CD4-positive, alpha-beta T cell treated with Interleukin-6 at 100 ng/mL for 8 hours (primary cell): ENCODE measurements around the gene GRM5.

Source experiments
- DNase-seq: peaks from one replicate; pipeline ENCODE4 v3.0.0-alpha.2; 2020; ENCODE audit warnings: mixed read lengths, low spot score

GRM5 gene

DNA sequence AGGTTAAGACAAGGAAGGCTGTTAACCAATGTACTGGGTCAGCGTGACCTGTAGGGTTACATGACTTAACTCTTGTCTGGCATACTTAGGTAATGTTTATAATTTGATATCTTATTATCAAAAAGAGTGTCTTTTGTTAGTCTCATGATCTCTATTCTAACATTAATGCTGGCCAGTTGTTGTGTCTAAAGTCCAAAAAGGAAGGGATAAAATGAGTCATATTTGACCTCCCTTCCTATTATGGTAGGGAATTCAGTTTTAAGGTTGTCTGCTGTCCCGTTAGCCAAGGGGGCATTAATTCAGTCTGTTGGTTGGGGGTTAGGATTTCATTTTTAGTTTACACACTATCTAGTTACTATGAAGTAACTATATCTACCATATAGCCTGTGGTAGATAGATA, 364.0 kb downstream of the GRM5 start:
- no peak for DNase-seq

DNA sequence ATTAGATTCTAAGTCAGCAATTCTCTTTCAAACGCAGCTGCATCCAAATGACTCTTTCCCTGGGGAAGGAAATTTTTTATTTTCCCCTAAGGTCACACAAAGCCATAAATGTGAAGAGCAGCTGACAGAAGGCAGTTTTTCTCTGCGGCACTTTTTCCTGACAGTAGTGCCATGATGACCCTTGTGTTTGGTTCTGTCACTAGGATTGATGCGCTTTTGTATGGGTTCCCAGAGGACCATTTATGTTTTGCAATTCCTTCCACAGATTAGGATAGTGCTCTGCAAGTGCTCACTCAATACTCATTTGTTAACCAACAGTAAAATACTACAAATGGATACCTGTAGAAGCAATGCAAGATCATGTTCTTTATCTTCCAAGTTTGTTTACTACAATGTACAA, 368.6 kb downstream of the GRM5 start:
- DNase-seq = no peak

DNA sequence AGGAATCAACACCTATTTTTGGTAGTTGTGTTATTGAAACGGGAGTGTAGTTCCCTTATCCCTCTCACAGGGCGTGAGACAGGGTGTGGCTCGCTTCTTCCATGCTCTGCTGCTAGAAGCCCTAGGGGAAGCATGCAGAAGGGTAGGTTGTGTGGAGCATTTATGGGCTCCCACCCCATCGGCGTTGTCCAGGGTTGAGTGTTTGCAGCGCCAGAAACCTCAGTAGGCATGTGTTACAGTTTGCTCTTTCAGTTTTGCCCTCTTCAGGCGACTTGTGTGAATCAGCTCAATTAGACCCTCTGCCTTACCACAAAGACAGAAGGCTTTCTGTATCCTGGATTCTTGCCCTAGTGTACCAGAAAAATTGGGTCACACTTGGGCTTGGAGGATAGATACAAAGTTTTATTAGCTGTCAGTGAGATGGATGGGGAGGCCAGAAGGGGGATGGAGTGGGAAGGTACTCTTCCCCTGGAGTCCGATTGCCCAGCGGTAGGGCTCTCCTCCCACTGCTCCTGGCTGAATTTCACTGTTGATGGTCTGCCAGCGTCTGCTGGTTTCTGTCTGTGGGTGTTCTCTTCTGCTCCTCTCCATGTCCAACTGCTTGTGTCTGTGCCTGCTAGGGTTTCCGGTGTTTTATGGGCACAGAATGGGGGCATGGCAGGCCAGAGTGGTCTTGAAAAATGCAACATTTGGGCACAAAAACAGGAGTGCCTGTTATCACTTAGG, 369.9 kb downstream of the GRM5 start:
- DNase-seq = no peak

DNA sequence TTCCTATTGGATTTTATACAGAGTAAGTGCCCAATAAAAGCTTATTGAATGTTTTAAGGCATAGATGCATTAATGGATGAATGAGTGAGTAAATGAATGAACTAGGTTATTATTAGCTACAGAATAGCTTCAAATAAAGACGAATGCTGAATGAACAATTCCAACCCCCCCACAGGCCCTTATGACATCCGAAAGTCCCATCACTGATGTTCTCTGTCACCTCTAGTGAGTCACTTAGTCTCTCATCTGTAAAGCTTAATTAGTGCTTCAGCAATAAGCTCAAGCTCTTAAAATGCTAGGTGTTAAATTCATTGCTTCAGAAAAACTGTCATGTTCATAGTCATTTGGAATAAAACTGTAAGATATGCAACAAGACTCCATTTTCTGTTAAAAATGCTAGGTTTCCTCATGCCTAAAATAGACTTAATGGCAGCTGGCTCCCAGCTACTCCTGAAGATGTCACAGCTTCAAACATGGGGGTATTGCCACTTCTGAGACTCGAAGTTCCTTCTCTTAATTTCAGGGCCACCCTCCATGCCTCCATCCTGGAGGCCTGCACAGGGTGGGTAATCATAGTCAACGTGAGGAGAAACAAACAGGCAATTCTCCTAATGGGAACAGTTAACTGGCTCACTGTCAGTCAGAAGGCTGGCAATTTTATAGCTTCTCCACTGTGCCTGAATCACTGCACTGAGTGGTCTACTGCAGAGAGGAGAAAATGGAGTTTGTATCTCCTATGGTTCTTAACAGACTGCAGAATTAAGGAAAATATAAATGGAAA, 373.3 kb downstream of the GRM5 start:
- no peak for DNase-seq

GRCh38 chr11:88689548-88690240, 376.1 kb downstream of the GRM5 start:
- DNase-seq = peak; percentile 1

GRCh38 chr11:88683024-88683423, 382.8 kb downstream of the GRM5 start:
- no peak for DNase-seq

DNA sequence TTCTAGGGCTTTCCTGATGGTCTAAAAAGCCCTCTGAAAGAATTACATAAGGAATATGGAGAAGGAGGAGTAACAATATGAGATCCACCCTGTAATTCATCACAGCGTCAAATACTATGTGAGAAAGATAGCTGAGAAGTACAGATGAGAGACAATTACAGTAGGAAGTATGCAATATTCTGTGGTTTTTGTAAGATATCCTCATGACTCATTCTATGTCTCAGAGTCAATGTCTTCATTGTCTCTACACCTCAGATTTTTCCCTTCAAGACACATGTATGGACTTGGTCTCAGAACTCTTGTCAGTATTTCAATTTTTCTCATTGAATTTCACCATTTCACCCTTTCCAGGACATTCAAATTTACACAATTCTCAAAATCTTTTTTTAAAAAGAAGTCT, 385.0 kb downstream of the GRM5 start:
- no peak for DNase-seq

GRCh38 chr11:88666364-88666763, 399.4 kb downstream of the GRM5 start:
- DNase-seq = no peak

DNA sequence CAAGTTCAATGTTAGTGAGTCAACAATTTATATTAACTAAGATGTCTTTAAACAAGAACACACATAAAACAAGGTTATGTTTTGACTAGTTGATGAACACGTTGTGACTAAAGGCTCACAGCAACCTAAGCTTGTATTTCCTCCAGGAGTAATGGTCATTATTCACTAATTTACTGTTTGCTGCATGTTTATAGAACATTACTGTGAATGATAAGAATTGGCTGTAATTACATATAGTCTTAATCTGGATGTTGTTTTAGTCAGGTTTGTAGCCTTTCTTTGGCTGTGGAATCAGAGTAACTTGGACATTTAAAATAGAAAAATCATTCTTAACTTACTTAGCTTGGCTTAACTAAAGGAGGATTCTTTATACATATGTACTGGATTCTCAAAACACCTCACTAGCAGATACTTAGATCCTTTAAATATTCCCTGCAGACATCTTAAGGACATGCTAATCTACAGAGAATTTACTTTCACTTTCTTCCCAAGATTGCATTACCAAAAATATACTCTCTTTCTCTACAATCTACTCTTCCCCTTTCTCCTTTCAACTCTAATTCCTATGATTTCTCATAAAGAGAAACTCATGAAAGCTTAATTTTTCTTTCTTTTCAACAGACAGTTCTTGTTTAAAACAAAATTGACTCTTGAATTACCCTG, 408.6 kb downstream of the GRM5 start:
- DNase-seq = no peak

- DNase-seq = no peak
Observed at GRCh38 chr11:88656283-88656682, 409.5 kb downstream of the GRM5 start.

GRCh38 chr11:88655656-88656055, 410.1 kb downstream of the GRM5 start:
- DNase-seq = no peak

DNA sequence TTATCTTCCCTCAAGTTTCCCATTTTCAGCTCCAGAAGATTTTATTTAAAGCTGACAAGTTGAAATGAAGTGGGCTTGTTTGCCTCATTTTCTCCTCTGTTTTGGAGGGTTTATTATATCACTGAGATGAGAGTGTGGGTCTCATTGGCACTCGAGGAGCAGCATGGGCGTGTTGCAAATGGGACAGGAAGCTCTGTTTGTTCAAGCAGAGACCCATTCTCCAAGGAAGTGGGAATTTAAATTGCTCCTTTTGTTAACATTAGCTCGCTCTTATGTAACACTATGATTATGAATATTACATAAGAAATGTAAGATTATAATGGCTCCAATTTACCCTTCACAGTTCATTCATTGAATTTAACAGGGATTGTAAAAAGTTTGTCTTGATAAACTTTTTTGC, 410.6 kb downstream of the GRM5 start:
- DNase-seq = no peak

DNA sequence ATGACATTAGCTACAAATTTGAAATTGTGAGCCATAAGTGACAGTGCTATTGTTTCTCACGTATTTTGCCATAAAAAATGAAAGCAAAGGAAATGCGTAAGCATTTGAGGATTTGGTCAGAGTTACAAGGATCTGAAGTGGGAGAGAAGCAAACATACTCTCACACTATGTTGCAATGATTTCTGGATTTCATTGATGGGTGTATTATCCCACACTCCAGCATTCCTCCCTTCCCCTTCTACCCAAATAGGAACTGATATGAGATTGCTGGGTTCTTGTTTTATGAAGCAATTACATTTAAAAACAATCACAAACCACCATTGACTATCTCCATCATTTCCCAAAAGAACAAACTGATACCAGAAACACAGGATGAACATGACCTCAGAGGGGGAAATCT, 414.2 kb downstream of the GRM5 start:
- DNase-seq = no peak

DNA sequence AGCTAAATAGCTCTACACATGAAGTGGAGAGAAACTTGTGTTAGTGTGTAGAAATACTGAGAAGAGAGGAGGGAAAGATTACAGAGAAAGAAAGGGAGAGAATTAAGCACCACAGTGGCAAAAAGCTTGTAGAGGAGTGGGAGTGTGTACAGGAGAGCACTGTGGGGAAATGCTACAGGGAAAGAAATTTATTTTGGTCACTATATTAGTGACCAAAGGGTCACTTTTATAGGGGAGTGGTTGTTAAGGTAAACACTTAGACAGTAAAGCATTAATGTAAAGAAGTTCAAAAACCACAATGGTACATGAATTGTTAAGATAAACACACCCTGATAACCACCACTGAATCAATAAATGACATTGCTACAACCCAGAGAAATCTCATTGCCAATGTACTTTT, 421.1 kb downstream of the GRM5 start:
- no peak for DNase-seq

- no peak for DNase-seq
Observed at GRCh38 chr11:88632163-88632562, 433.6 kb downstream of the GRM5 start.

DNA sequence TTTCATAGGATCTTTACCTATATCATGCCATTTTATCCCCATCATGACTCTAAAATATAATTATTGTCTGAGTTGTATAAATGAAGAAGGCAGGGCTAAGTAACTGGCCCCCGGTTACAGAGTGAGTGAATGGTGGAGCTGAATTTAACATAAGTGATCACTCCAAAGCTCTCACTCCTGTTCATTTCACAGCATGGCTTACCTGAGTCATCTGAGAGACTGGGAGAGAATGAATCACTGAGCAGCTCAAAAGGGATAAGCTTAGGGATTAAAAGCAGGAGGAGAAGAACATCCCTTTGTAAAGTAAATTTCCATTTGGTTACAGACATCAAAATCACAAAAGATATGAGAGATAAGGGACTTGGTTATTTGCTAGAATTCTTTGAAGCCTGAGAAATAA, 434.3 kb downstream of the GRM5 start:
- no peak for DNase-seq

DNA sequence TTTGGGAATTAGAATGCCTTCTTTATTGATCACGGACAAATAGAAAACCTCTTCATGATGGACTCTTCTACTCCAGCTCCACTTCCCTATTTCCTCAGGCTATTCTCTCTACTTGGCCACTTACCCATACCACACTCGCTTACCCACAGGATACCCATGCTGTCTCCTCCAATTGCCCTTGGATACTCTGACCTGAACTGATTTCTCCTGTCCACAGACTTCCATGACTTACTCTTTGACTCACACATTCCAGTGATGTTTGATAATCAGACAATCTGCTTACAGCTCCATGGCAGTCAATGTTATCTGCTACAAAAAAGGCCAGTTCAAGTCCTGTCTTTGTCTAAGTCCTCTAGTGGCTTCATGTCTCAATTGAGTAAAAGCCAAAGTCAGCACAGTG, 436.3 kb downstream of the GRM5 start:
- no peak for DNase-seq

DNA sequence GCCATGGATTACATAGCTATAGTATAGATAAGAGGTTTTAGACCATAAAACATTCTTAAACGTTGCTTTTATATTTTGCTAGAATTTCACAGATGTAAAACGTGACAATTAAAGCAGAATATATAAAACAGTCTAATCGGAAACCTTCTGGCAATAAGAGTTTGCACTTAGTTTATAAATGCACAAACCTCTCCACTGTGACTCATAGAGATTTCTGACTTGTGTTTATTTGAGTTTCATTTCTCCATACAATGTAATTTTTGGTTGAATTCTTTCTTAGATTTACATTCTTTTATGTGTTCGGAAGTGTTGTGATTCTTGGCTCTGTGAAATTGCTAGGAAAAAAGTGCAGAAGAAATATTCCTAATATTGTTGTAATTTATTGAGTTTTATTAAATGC, 439.6 kb downstream of the GRM5 start:
- DNase-seq = no peak

GRCh38 chr11:88623531-88623930, 442.3 kb downstream of the GRM5 start:
- DNase-seq = no peak

- DNase-seq = no peak
Observed at GRCh38 chr11:88620568-88621130, 445.1 kb downstream of the GRM5 start.

DNA sequence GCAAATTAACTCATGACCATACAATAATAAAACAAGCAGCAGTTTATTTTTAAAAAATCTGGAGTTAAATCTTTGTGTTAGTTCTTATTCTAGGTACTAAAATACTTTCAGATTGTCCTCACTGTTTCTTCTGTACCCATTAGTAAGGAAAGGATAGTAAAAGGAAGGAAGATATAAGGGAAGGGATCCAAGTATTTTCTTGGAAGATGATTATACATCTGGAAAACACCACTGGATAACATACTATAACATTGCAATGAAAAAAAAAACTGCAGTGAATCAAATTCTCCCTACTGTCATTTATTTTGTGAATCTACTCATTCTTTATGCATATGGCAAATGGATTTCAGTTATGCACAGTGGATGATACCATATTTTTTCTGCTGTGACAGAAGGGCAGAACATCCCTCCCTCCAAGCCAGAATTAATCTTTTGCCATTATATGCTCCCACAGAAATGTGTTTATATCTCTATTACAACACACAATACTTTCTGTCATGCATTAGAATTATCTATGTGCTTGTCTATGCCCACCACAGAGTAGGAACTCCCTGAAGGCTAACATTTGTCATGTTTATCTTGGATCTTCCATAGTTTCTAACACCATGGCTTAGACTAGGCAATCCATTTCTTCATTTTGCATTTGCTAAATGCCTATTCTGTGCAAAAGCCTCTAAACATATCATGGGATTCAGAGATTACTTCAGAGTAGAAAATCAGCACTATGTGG, 446.0 kb downstream of the GRM5 start:
- no peak for DNase-seq

- DNase-seq = no peak
Observed at GRCh38 chr11:88619071-88619425, 446.7 kb downstream of the GRM5 start.
